Fibroblast of lung (primary cell): ENCODE measurements around the gene TEX13D. TPM values are rescaled to one million over a fixed set of nuclear protein-coding genes. Genes with fewer than 3 reads are reported as not detected.

Experiments
- DNase-seq, 2 donors: peaks; one replicate each; pipeline versions ENCODE4 v3.0.0 to v3.0.0-alpha.2; 2010; ENCODE audit warnings: low read depth in 2 of 2
- H2AFZ ChIP-seq: 2 replicates; pipeline ENCODE4 v1.5.1; 2012; ENCODE audit warnings: low read length, control low read depth, inconsistent platforms
- H3K27ac ChIP-seq: 2 replicates; pipeline ENCODE4 v1.5.1; 2011; ENCODE audit warnings: low read length, control low read depth; ENCODE audit not compliant: insufficient read depth
- H3K27me3 ChIP-seq: 2 replicates; pipeline ENCODE4 v1.5.1; 2011; ENCODE audit warnings: mild to moderate bottlenecking, low read length; ENCODE audit not compliant: control insufficient read depth, insufficient read depth
- H3K36me3 ChIP-seq: 2 replicates; pipeline ENCODE4 v1.5.1; 2011; ENCODE audit warnings: low read length; ENCODE audit not compliant: control insufficient read depth, insufficient read depth
- H3K4me1 ChIP-seq: 2 replicates; pipeline ENCODE4 v1.5.1; 2011; ENCODE audit warnings: low read length; ENCODE audit not compliant: control insufficient read depth, insufficient read depth; ENCODE audit errors: extremely low read depth
- H3K4me2 ChIP-seq: 2 replicates; pipeline ENCODE4 v1.5.1; 2011; ENCODE audit warnings: low read length, control low read depth; ENCODE audit not compliant: insufficient read depth; ENCODE audit errors: extremely low read depth
- H3K4me3 ChIP-seq, 4 experiments: fragments of 200-600 bp in 1 of 4; sonication (generic) in 1 of 4; replicated peaks in 1 of 4; 2 replicates each; pipeline ENCODE4 v1.5.1; 2011 to 2016; ENCODE audit warnings: low read length in 4 of 4, low read depth in 3 of 4, mild to moderate bottlenecking in 3 of 4, control low read depth in 2 of 4, inconsistent platforms in 1 of 4, mixed read lengths in 1 of 4; ENCODE audit not compliant: insufficient read depth in 1 of 4; ENCODE audit errors: control extremely low read depth in 1 of 4
- H3K79me2 ChIP-seq: 2 replicates; pipeline ENCODE4 v1.5.1; 2012; ENCODE audit warnings: mild to moderate bottlenecking, low read length, inconsistent platforms; ENCODE audit not compliant: control insufficient read depth, insufficient read depth
- H3K9ac ChIP-seq: 2 replicates; pipeline ENCODE4 v1.5.1; 2011; ENCODE audit warnings: mild to moderate bottlenecking, low read length, control low read depth; ENCODE audit not compliant: insufficient read depth
- H3K9me3 ChIP-seq: 2 replicates; pipeline ENCODE4 v1.5.1; 2012; ENCODE audit warnings: low read depth, low read length; ENCODE audit not compliant: control insufficient read depth, insufficient read depth
- H4K20me1 ChIP-seq: 2 replicates; pipeline ENCODE4 v1.5.1; 2011; ENCODE audit warnings: low read length; ENCODE audit not compliant: control insufficient read depth, insufficient read depth; ENCODE audit errors: extremely low read depth
- CTCF ChIP-seq, 2 donors: IDR thresholded peaks in 1 of 2; conservative IDR thresholded peaks in 1 of 2; 1 replicate in 1 of 2; 2 replicates in 1 of 2; pipeline ENCODE4 v1.5.1; 2011 to 2012; ENCODE audit warnings: low read length in 2 of 2, control low read depth in 1 of 2, inconsistent platforms in 1 of 2, low read depth in 1 of 2, mild to moderate bottlenecking in 1 of 2
- EZH2 ChIP-seq: IDR thresholded peaks from 2 replicates; pipeline ENCODE4 v1.5.1; 2012; ENCODE audit warnings: low read length, control low read depth, mild to moderate bottlenecking; ENCODE audit errors: missing control alignments
- polyA plus RNA-seq, 2 donors: library from polyadenylated mRNA; depleted of rRNA in 1 of 2; stranded (reverse) in 1 of 2; unstranded in 1 of 2; fragments of >200 nt; gene quantifications; 2 replicates each; pipeline ENCODE4 v1.2.1, GENCODE V29; 2011 to 2012; ENCODE audit warnings: missing spikeins in 1 of 2
- total RNA-seq: library from RNA; depleted of rRNA; stranded (reverse); fragments of >200 nt; gene quantifications from 2 replicates; pipeline ENCODE4 v1.2.1, GENCODE V29; 2014

Gene TEX13D
- total and polyA plus RNA-seq, 2 donors (not counting 1 experiment from before 2014, with no cell fraction given), result not detected

DNA sequence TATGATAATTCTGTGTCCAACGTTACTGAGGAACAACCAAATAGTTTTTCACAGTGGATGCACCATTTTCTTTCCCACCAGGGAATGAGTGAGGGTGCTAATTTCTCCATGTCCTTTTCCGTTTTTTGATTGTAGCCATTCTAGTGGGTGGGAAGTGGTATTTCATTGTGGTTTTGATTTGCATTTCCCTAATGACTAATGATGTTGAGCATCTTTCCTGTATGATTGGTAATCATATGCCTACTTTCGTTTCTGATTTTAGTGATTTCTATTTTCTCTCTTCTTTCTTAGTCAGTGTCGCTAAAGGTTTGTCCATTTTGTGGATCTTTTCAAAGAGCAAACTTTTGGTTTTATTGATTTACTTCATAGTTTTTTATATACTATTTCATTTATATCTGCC, 32.1 kb upstream of the TEX13D start:
- Histone ChIP-seq H3K27me3 (no peaks in the 10 kb centered on the region), H3K36me3 (no peaks in the 10 kb centered on the region), H3K27ac (no peak overlapping the region), H3K4me3 (no peak overlapping the region), H2AFZ (no peak overlapping the region), H3K9me3 (no peaks in the 10 kb centered on the region), H3K4me1 (no peaks in the 10 kb centered on the region), H3K4me2 (no peak overlapping the region), H4K20me1 (no peaks in the 10 kb centered on the region), H3K79me2 (no peaks in the 10 kb centered on the region), H3K9ac (no peak overlapping the region)
- no peak for DNase-seq
- TF ChIP-seq EZH2, result no peak
- TF ChIP-seq CTCF (conservative IDR thresholded peaks at IDR 0.05 in 1 of 2, IDR thresholded peaks at IDR 0.05 in 1 of 2; ENCODE audit: low read depth in 1 of 2, low read length in 2 of 2), result no peak

GRCh38 chrX:124307253-124307907, 25.1 kb upstream of the TEX13D start:
- H3K4me1 ChIP-seq, result no peaks in the 10 kb centered on the region
- H2AFZ ChIP-seq, result no peak overlapping the region
- H3K9ac ChIP-seq, result no peak overlapping the region
- no peaks in the 10 kb centered on the region for H4K20me1 ChIP-seq
- DNase-seq, result no peak
- no peak overlapping the region for H3K27ac ChIP-seq
- H3K79me2 ChIP-seq, result no peaks in the 10 kb centered on the region
- no peak overlapping the region for H3K4me3 ChIP-seq
- no peaks in the 10 kb centered on the region for H3K9me3 ChIP-seq
- H3K36me3 ChIP-seq, result no peaks in the 10 kb centered on the region
- H3K27me3 ChIP-seq, result no peaks in the 10 kb centered on the region
- no peak overlapping the region for H3K4me2 ChIP-seq
- TF ChIP-seq EZH2 (no peak), CTCF (conservative IDR thresholded peaks at IDR 0.05 in 1 of 2, IDR thresholded peaks at IDR 0.05 in 1 of 2; ENCODE audit: low read depth in 1 of 2, low read length in 2 of 2) (no peak)

GRCh38 chrX:124325732-124326131, 6.7 kb upstream of the TEX13D start:
- no peak for TF ChIP-seq EZH2
- TF ChIP-seq CTCF (conservative IDR thresholded peaks at IDR 0.05 in 1 of 2, IDR thresholded peaks at IDR 0.05 in 1 of 2; ENCODE audit: low read depth in 1 of 2, low read length in 2 of 2), result no peak
- Histone ChIP-seq H3K27ac (no peak overlapping the region), H3K9me3 (no peaks in the 10 kb centered on the region), H2AFZ (no peak overlapping the region), H3K4me3 (no peak overlapping the region), H4K20me1 (no peaks in the 10 kb centered on the region), H3K36me3 (no peaks in the 10 kb centered on the region), H3K4me1 (no peaks in the 10 kb centered on the region), H3K4me2 (no peak overlapping the region), H3K79me2 (no peaks in the 10 kb centered on the region), H3K27me3 (no peaks in the 10 kb centered on the region), H3K9ac (no peak overlapping the region)
- no peak for DNase-seq
